GM12878 (cell line): Measurements from ENCODE around the gene NLN. TPM values are rescaled to one million over a fixed set of nuclear protein-coding genes. Genes with fewer than 3 reads are reported as not detected.

Experiments
- ATAC-seq: fragments of 200-7000 bp; cut with Tn5 transposase; 3 replicates; pipeline ENCODE4 v1.9.1; 2020; ENCODE audit warnings: mild to moderate bottlenecking, moderate library complexity
- BruUV-seq: library from RNA; stranded (reverse); fragments of 400-500 nt; replicated peaks from 2 replicates; lab custom pipeline; 2021; lab: Mats Ljungman, UMichigan
- CTCF ChIA-PET: fragments of 300-600 bp; sonication (Branson Sonifier 250); formaldehyde crosslinking; extraction: SDS; loops from one replicate; lab custom pipeline; 2021; ENCODE audit warnings: inconsistent platforms; lab: Yijun Ruan, JAX
- POLR2A ChIA-PET: fragments of 350-600 bp; formaldehyde crosslinking; extraction: SDS; loops from one replicate; lab custom pipeline; 2021; ENCODE audit warnings: inconsistent platforms; lab: Charles Lee
- RAD21 ChIA-PET: fragments of 300-600 bp; sonication (Branson Sonifier 250); formaldehyde crosslinking; loops from one replicate; lab custom pipeline; 2023; ENCODE audit warnings: antibody characterized with exemption; ENCODE audit not compliant: unreplicated experiment; lab: Charles Lee
- SMC1A ChIA-PET: fragments of 300-600 bp; sonication (Branson Sonifier 250); formaldehyde crosslinking; loops from one replicate; lab custom pipeline; 2023; ENCODE audit not compliant: unreplicated experiment, uncharacterized antibody; lab: Charles Lee
- DNase-seq: peaks from one replicate; pipeline ENCODE4 v3.0.0-alpha.2; 2011; ENCODE audit warnings: low read depth, low spot score
- FAIRE-seq: peaks from 3 replicates; lab custom pipeline; 2011; peaks lifted over from hg19 to GRCh38; lab: Jason Lieb, UNC
- H2AFZ ChIP-seq: 2 replicates; pipeline ENCODE4 v1.6.0; 2011; ENCODE audit warnings: low read depth, low read length, control low read depth; ENCODE audit not compliant: control insufficient read depth
- H3K27ac ChIP-seq: 2 replicates; pipeline ENCODE4 v1.5.1; 2011; ENCODE audit warnings: control low read depth; ENCODE audit not compliant: control insufficient read depth, insufficient read depth
- H3K27me3 ChIP-seq, 2 experiments: replicated peaks in 1 of 2; 2 replicates each; pipeline versions ENCODE4 v1.6.0 to v1.6.1; 2011; ENCODE audit warnings: low read length in 1 of 2; ENCODE audit not compliant: control insufficient read depth in 2 of 2, insufficient read depth in 2 of 2
- H3K36me3 ChIP-seq, 2 experiments: 2 replicates each; pipeline ENCODE4 v1.5.1; 2011; ENCODE audit warnings: low read length in 1 of 2; ENCODE audit not compliant: control insufficient read depth in 2 of 2, insufficient read depth in 2 of 2
- H3K4me1 ChIP-seq: 2 replicates; pipeline ENCODE4 v1.6.1; 2011; ENCODE audit warnings: mild to moderate bottlenecking, low read length, moderate library complexity, mixed read lengths; ENCODE audit not compliant: control insufficient read depth, insufficient read depth
- H3K4me2 ChIP-seq: 2 replicates; pipeline ENCODE4 v1.6.0; 2011; ENCODE audit warnings: control low read depth; ENCODE audit not compliant: control insufficient read depth, insufficient read depth
- H3K4me3 ChIP-seq: fragments of 200-600 bp; sonication (generic); 2 replicates; pipeline ENCODE4 v1.5.1; 2016
- H3K79me2 ChIP-seq: 2 replicates; pipeline ENCODE4 v1.6.0; 2011; ENCODE audit warnings: low read length; ENCODE audit not compliant: control insufficient read depth, insufficient read depth
- H3K9ac ChIP-seq: 2 replicates; pipeline ENCODE4 v1.8.0; 2011; ENCODE audit warnings: low read length, control low read depth, mixed read lengths; ENCODE audit not compliant: control insufficient read depth, insufficient read depth
- H3K9me3 ChIP-seq: replicated peaks from 3 replicates; pipeline ENCODE4 v1.5.1; 2011; ENCODE audit warnings: mild to moderate bottlenecking, low read length; ENCODE audit not compliant: control insufficient read depth, insufficient read depth
- H4K20me1 ChIP-seq: 2 replicates; pipeline ENCODE4 v1.6.0; 2011; ENCODE audit not compliant: control insufficient read depth, insufficient read depth
- BRCA1 ChIP-seq: IDR thresholded peaks from 2 replicates; pipeline ENCODE4 v1.6.1; 2011; ENCODE audit warnings: low read depth, low read length, improper control_type of control experiment
- CTCF ChIP-seq, 3 experiments: IDR thresholded peaks in 2 of 3; conservative IDR thresholded peaks in 1 of 3; 2 replicates each; pipeline ENCODE4 v1.5.1; 2011; ENCODE audit warnings: low read depth in 3 of 3, low read length in 3 of 3, mild to moderate bottlenecking in 3 of 3, control low read depth in 2 of 3, moderate library complexity in 2 of 3, inconsistent platforms in 1 of 3, mixed read lengths in 1 of 3; ENCODE audit not compliant: control insufficient read depth in 2 of 3, insufficient read depth in 1 of 3; ENCODE audit errors: extremely low read depth in 1 of 3
- HCFC1 ChIP-seq: fragments of 150-350 bp; IDR thresholded peaks from 2 replicates; pipeline ENCODE4 v1.6.1; 2014; ENCODE audit warnings: low read length
- HSF1 ChIP-seq: fragments of 150-350 bp; IDR thresholded peaks from 2 replicates; pipeline ENCODE4 v1.6.1; 2014; ENCODE audit warnings: mild to moderate bottlenecking, low read depth, low read length
- MYB ChIP-seq: fragments of 150-350 bp; IDR thresholded peaks from 2 replicates; pipeline ENCODE4 v1.6.1; 2014; ENCODE audit warnings: mild to moderate bottlenecking, low read depth, low read length, borderline replicate concordance
- PAX8 ChIP-seq: fragments of 450-650 bp; IDR thresholded peaks from 2 replicates; pipeline ENCODE4 v1.6.1; 2017; ENCODE audit warnings: mild to moderate bottlenecking, moderate library complexity
- POU2F2 ChIP-seq: IDR thresholded peaks from 3 replicates; pipeline ENCODE4 v1.6.1; 2011; ENCODE audit warnings: low read depth, mild to moderate bottlenecking, low read length, borderline replicate concordance
- SPI1 ChIP-seq: IDR thresholded peaks from 2 replicates; pipeline ENCODE4 v1.6.1; 2011; ENCODE audit warnings: low read depth, mild to moderate bottlenecking, low read length, moderate library complexity, borderline replicate concordance; ENCODE audit not compliant: insufficient read depth
- STAT3 ChIP-seq: IDR thresholded peaks from 2 replicates; pipeline ENCODE4 v1.6.1; 2011; ENCODE audit warnings: low read depth, low read length, improper control_type of control experiment
- WGBS: methylation state at CpG from one replicate; pipeline ENCODE4 v1.1.6; 2016; ENCODE audit warnings: low lambda C conversion rate; ENCODE audit not compliant: insufficient replicate concordance, insufficient coverage; ENCODE audit errors: missing lambda C conversion rate; 5-methylcytosine and 5-hydroxymethylcytosine counted together
- in situ Hi-C: fragments of 300-500 bp; cut with MboI; formaldehyde crosslinking; loops from 9 replicates; pipeline ENCODE4 v1.14.3; 2018; ENCODE audit warnings: mixed read lengths
- intact Hi-C: fragments of 100-400 bp; cut with micrococcal nuclease; formaldehyde crosslinking; loops from one replicate; pipeline ENCODE4 v1.14.2; 2022; ENCODE audit not compliant: unreplicated experiment
- polyA plus RNA-seq, 11 experiments: library from polyadenylated mRNA; depleted of rRNA in 4 of 11; unstranded in 6 of 11; stranded (reverse) in 5 of 11; fragments of >200 nt; fragmentation: Nextera tagmentation in 4 of 11; fragmentation: Illumina TruSeq in 1 of 11; extraction: Ambion mirVana in 4 of 11; extraction: Trizol in 1 of 11; gene quantifications; 1 replicate in 1 of 11; 2 replicates in 10 of 11; pipeline versions ENCODE4 v1.2.1 to v1.2.3, GENCODE V29; 2011 to 2016; ENCODE audit warnings: inconsistent platforms in 2 of 11, missing spikeins in 2 of 11, low read depth in 1 of 11
- total RNA-seq, 4 experiments: library from RNA; depleted of rRNA in 3 of 4; stranded (reverse); fragments of >200 nt in 3 of 4; fragmentation: Illumina TruSeq in 1 of 4; extraction: Trizol in 1 of 4; gene quantifications; 2 replicates each; pipeline versions ENCODE4 v1.2.1 to v1.2.3, GENCODE V29; 2013 to 2021
- TF ChIP-seq, protein P1 (sequence below): IDR thresholded peaks from 2 replicates; pipeline ENCODE4 v1.6.1; 2011; ENCODE audit warnings: borderline replicate concordance, low read depth, mild to moderate bottlenecking, moderate library complexity, low read length; ENCODE audit not compliant: insufficient read depth, poor library complexity, severe bottlenecking

NLN gene
- total and polyA plus RNA-seq, 10 of the 15 experiments (the other 5 are each of a cell fraction or from before 2014, with no cell fraction given): 6.8 to 56.9 (median 33.3) TPM

DNA sequence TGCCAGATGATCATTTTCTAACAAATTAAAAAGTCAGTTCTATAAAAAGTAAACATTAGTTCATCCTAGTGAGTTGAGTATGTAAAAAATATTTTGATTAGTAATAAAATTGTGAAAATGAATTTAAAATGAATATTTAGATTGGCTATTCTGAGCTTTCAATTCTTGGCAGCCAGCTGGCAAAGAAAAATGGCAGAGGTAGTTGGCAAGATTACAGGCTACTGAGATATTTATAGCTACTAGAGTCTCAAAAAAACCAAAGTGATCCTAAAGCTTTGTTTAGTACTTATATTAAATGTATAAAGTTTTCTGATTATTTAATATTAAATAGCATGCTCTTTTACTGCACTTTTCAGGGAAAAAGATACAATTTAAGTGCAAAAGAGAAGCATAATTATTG, 25.1 kb upstream of the NLN start:
- ChIA-PET POLR2A (no interaction called here), SMC1A (interaction anchor here (1.3 to 1.4 kb wide), 2 partner anchors 16 to 100 kb away, joined by 3 read pairs; no protein-coding TSS in a partner anchor)

GRCh38 chr5:65699338-65699737, 22.7 kb upstream of the NLN start:
- CTCF ChIA-PET: no interaction called here
- TF ChIP-seq STAT3 (no peak), SPI1 (peak; percentile 25; the same call in 1 of the 2 replicates), CTCF (IDR thresholded peaks at IDR 0.05 in 2 of 3, conservative IDR thresholded peaks at IDR 0.05 in 1 of 3; ENCODE audit: control insufficient read depth in 2 of 3, extremely low read depth in 1 of 3, insufficient read depth in 1 of 3, low read depth in 3 of 3, low read length in 3 of 3) (no peak), BRCA1 (no peak), POU2F2 (no peak), MYB (no peak)
- TF ChIP-seq, protein P1, sequence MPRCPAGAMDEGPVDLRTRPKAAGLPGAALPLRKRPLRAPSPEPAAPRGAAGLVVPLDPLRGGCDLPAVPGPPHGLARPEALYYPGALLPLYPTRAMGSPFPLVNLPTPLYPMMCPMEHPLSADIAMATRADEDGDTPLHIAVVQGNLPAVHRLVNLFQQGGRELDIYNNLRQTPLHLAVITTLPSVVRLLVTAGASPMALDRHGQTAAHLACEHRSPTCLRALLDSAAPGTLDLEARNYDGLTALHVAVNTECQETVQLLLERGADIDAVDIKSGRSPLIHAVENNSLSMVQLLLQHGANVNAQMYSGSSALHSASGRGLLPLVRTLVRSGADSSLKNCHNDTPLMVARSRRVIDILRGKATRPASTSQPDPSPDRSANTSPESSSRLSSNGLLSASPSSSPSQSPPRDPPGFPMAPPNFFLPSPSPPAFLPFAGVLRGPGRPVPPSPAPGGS: no peak

More for the DNA sequence above, 25.1 kb upstream of the NLN start:
- H3K4me2 ChIP-seq: no peak overlapping the region
- ChIA-PET RAD21 (no interaction called here), CTCF (interaction anchor here (0.8 kb wide), 1 partner anchor 9 kb away, joined by 4 read pairs; no protein-coding TSS in a partner anchor)
- H3K9ac ChIP-seq: no peak overlapping the region
- H3K4me1 ChIP-seq: peaks cover 4% of the 10 kb centered on the region; the same call in 1 of the 2 replicates
- DNase-seq (no peak), FAIRE-seq (no peak), ATAC-seq (no peak)
- H4K20me1 ChIP-seq: no peaks in the 10 kb centered on the region
- H3K36me3 ChIP-seq: peaks cover 0 to 2% of the 10 kb centered on the region in 2 experiments; a peak in 1 of 4 replicates
- no peaks in the 10 kb centered on the region for H3K79me2 ChIP-seq
- BruUV-seq: no TSS peak
- in situ Hi-C loops: no loop called here
- no peak overlapping the region for H2AFZ ChIP-seq
- no peaks in the 10 kb centered on the region for H3K27me3 ChIP-seq
- no peaks in the 10 kb centered on the region; the same call in 2 of the 3 replicates for H3K9me3 ChIP-seq
- TF ChIP-seq HSF1 (no peak), HCFC1 (no peak), PAX8 (no peak)
- no peak overlapping the region for H3K4me3 ChIP-seq
- H3K27ac ChIP-seq: no peak overlapping the region
- intact Hi-C loops: no loop called here

More at GRCh38 chr5:65699338-65699737, 22.7 kb upstream of the NLN start:
- H3K4me3 ChIP-seq: no peak overlapping the region
- ChIA-PET RAD21 (interaction anchor here (0.6 kb wide), 1 partner anchor 49 kb away, joined by 3 read pairs; no protein-coding TSS in a partner anchor), SMC1A (interaction anchor here (0.6 kb wide), 1 partner anchor 57 kb away, joined by 3 read pairs; no protein-coding TSS in a partner anchor), POLR2A (interaction anchor here (1.3 kb wide), 1 partner anchor 22 kb away, joined by 3 read pairs; no protein-coding TSS in a partner anchor)
- no peak overlapping the region for H3K27ac ChIP-seq
- H3K4me1 ChIP-seq: peaks cover 4% of the 10 kb centered on the region; the same call in 1 of the 2 replicates
- DNase-seq (peak; percentile 16), ATAC-seq (peak; percentile 65), FAIRE-seq (peak; percentile 78)
- H4K20me1 ChIP-seq: no peaks in the 10 kb centered on the region
- H3K9me3 ChIP-seq: no peaks in the 10 kb centered on the region; the same call in 2 of the 3 replicates
- in situ Hi-C loops (no loop called here), intact Hi-C loops (no loop called here)
- 44% methylated on average over 4 of the region's 4 CpGs for WGBS
- H3K9ac ChIP-seq: no peak overlapping the region
- no peak overlapping the region for H3K4me2 ChIP-seq
- no peak overlapping the region for H2AFZ ChIP-seq
- H3K79me2 ChIP-seq: no peaks in the 10 kb centered on the region
- BruUV-seq: no TSS peak
- H3K36me3 ChIP-seq: peaks cover 0 to 2% of the 10 kb centered on the region in 2 experiments; a peak in 1 of 4 replicates
- H3K27me3 ChIP-seq: no peaks in the 10 kb centered on the region
